Activated naive CD4-positive, alpha-beta T cell treated with anti-CD3 and anti-CD28 coated beads for 36 hours (primary cell): Measurements from ENCODE around the gene CCL19. TPM values are rescaled to one million over a fixed set of nuclear protein-coding genes. Genes with fewer than 3 reads are reported as not detected.
A peak's percentile ranks its signal among the peaks of the same experiment; 100 is the strongest.

Experiments
- CTCF ChIA-PET: fragments of 350-600 bp; sonication (Branson Sonifier 250); formaldehyde crosslinking; loops from one replicate; lab custom pipeline; 2021; ENCODE audit warnings: antibody characterized with exemption; lab: Charles Lee
- DNase-seq: peaks from one replicate; pipeline ENCODE4 v3.0.0-alpha.2; 2020
- H3K27ac Mint-ChIP-seq: one replicate; pipeline ENCODE4 v1.8.0; 2021; ENCODE audit warnings: mild to moderate bottlenecking, mixed read lengths
- H3K27me3 Mint-ChIP-seq: one replicate; pipeline ENCODE4 v1.8.0; 2021; ENCODE audit warnings: low read depth, mixed read lengths
- H3K36me3 Mint-ChIP-seq: one replicate; pipeline ENCODE4 v1.8.0; 2021; ENCODE audit warnings: low read depth, mixed read lengths
- H3K4me1 Mint-ChIP-seq: one replicate; pipeline ENCODE4 v1.8.0; 2021; ENCODE audit warnings: low read depth, mixed read lengths
- H3K4me3 Mint-ChIP-seq: one replicate; pipeline ENCODE4 v1.8.0; 2021; ENCODE audit warnings: mild to moderate bottlenecking, moderate library complexity, mixed read lengths
- H3K9me3 Mint-ChIP-seq: one replicate; pipeline ENCODE4 v1.8.0; 2021; ENCODE audit warnings: mixed read lengths
- intact Hi-C: fragments of 100-400 bp; cut with micrococcal nuclease; formaldehyde crosslinking; loops from one replicate; pipeline ENCODE4 v1.15.1; 2023
- total RNA-seq, 2 experiments: library from RNA; stranded (reverse); gene quantifications; one replicate each; pipeline ENCODE4 v1.2.3, GENCODE V29; 2021

Gene CCL19
- total RNA-seq, 2 experiments from 2014 or later: not detected

GRCh38 chr9:34689116-34689470, 2.0 kb downstream of the CCL19 start:
- Mint-ChIP-seq H3K4me3 (no peak overlapping the region), H3K36me3 (no peaks in the 10 kb centered on the region), H3K4me1 (peaks cover 6% of the 10 kb centered on the region), H3K9me3 (no peaks in the 10 kb centered on the region), H3K27me3 (no peaks in the 10 kb centered on the region), H3K27ac (no peak overlapping the region)
- CTCF ChIA-PET: interaction anchor here (0.6 to 1.1 kb wide), 2 partner anchors 13 to 922 kb away, joined by 3 to 5 read pairs; no protein-coding TSS in a partner anchor
- DNase-seq: no peak
- intact Hi-C loops: no loop called here

- H3K27ac Mint-ChIP-seq: no peak overlapping the region
- no peaks in the 10 kb centered on the region for H3K9me3 Mint-ChIP-seq
- intact Hi-C loops: no loop called here
- no peak overlapping the region for H3K4me3 Mint-ChIP-seq
- H3K36me3 Mint-ChIP-seq: no peaks in the 10 kb centered on the region
- H3K4me1 Mint-ChIP-seq: peaks cover 9% of the 10 kb centered on the region
- CTCF ChIA-PET: interaction anchor here (0.6 to 1.1 kb wide), 2 partner anchors 14 to 923 kb away, joined by 3 to 5 read pairs; no protein-coding TSS in a partner anchor
- DNase-seq: no peak
- no peaks in the 10 kb centered on the region for H3K27me3 Mint-ChIP-seq
Observed at GRCh38 chr9:34688329-34689115, 2.6 kb downstream of the CCL19 start.

- Mint-ChIP-seq H3K4me3 (no peak overlapping the region), H3K27ac (no peak overlapping the region), H3K4me1 (peaks cover 9% of the 10 kb centered on the region), H3K9me3 (no peaks in the 10 kb centered on the region), H3K27me3 (no peaks in the 10 kb centered on the region), H3K36me3 (no peaks in the 10 kb centered on the region)
- DNase-seq: no peak
- CTCF ChIA-PET: interaction anchor here (0.6 to 2.1 kb wide), 2 partner anchors 12 to 385 kb away, joined by 4 to 17 read pairs; no protein-coding TSS in a partner anchor
- intact Hi-C loops: no loop called here
Observed at GRCh38 chr9:34687276-34688030, 3.6 kb downstream of the CCL19 start.

- CTCF ChIA-PET: interaction anchor here (0.6 to 2.1 kb wide), 3 partner anchors 13 to 384 kb away, joined by 4 to 17 read pairs (median 7); no protein-coding TSS in a partner anchor
- Mint-ChIP-seq H3K4me3 (no peak overlapping the region), H3K36me3 (no peaks in the 10 kb centered on the region), H3K4me1 (peaks cover 9% of the 10 kb centered on the region), H3K9me3 (no peaks in the 10 kb centered on the region), H3K27ac (no peak overlapping the region), H3K27me3 (no peaks in the 10 kb centered on the region)
- intact Hi-C loops: no loop called here
- DNase-seq: no peak
Observed at GRCh38 chr9:34686732-34687131, 4.3 kb downstream of the CCL19 start.

- no peaks in the 10 kb centered on the region for H3K36me3 Mint-ChIP-seq
- H3K4me1 Mint-ChIP-seq: peaks cover 9% of the 10 kb centered on the region
- H3K9me3 Mint-ChIP-seq: no peaks in the 10 kb centered on the region
- no peaks in the 10 kb centered on the region for H3K27me3 Mint-ChIP-seq
- no peak overlapping the region for H3K27ac Mint-ChIP-seq
- no peak overlapping the region for H3K4me3 Mint-ChIP-seq
- DNase-seq: no peak
- intact Hi-C loops: no loop called here
- CTCF ChIA-PET: interaction anchor here (0.5 to 2.1 kb wide), 3 partner anchors 14 to 1467 kb away, joined by 3 to 17 read pairs (median 7); no protein-coding TSS in a partner anchor
Observed at GRCh38 chr9:34686231-34686630, 4.8 kb downstream of the CCL19 start.

GRCh38 chr9:34685591-34685990, 5.5 kb downstream of the CCL19 start:
- Mint-ChIP-seq H3K4me1 (peaks cover 9% of the 10 kb centered on the region), H3K36me3 (no peaks in the 10 kb centered on the region), H3K27ac (no peak overlapping the region), H3K9me3 (no peaks in the 10 kb centered on the region), H3K4me3 (no peak overlapping the region), H3K27me3 (no peaks in the 10 kb centered on the region)
- no peak for DNase-seq
- CTCF ChIA-PET: interaction anchor here (0.5 to 2.1 kb wide), 3 partner anchors 14 to 1466 kb away, joined by 3 to 17 read pairs (median 7); no protein-coding TSS in a partner anchor
- intact Hi-C loops: no loop called here

- no peaks in the 10 kb centered on the region for H3K9me3 Mint-ChIP-seq
- intact Hi-C loops: loop anchor here (1.0 kb wide), 2 partner anchors 21 to 39 kb away; partner anchors contain the start of gene GALT
- H3K4me1 Mint-ChIP-seq: peaks cover 9% of the 10 kb centered on the region
- H3K27me3 Mint-ChIP-seq: no peaks in the 10 kb centered on the region
- DNase-seq: no peak
- no peaks in the 10 kb centered on the region for H3K36me3 Mint-ChIP-seq
- CTCF ChIA-PET: interaction anchor here (1.8 kb wide), 1 partner anchor 18 kb away, joined by 7 read pairs; no protein-coding TSS in a partner anchor
- no peak overlapping the region for H3K4me3 Mint-ChIP-seq
- H3K27ac Mint-ChIP-seq: no peak overlapping the region
Observed at GRCh38 chr9:34684816-34685215, 6.3 kb downstream of the CCL19 start.

- CTCF ChIA-PET: interaction anchor here (0.6 to 1.2 kb wide), 3 partner anchors 9 to 18 kb away, joined by 3 to 7 read pairs (median 6); no protein-coding TSS in a partner anchor
- H3K4me1 Mint-ChIP-seq: peaks cover 9% of the 10 kb centered on the region
Observed at GRCh38 chr9:34684145-34684544, 6.9 kb downstream of the CCL19 start.

GRCh38 chr9:34675869-34676268, 15.2 kb downstream of the CCL19 start:
- DNase-seq: no peak
- Mint-ChIP-seq H3K9me3 (no peaks in the 10 kb centered on the region), H3K27me3 (no peaks in the 10 kb centered on the region), H3K4me3 (no peak overlapping the region), H3K27ac (no peak overlapping the region), H3K36me3 (no peaks in the 10 kb centered on the region), H3K4me1 (no peaks in the 10 kb centered on the region)
- CTCF ChIA-PET: interaction anchor here (0.6 to 5.7 kb wide), 7 partner anchors 8 to 53 kb away, joined by 3 to 65 read pairs (median 3); partner anchors contain the start of gene CCL21
- intact Hi-C loops: loop anchor here (1.0 kb wide), 1 partner anchor 26 kb away; no protein-coding TSS in a partner anchor

More at GRCh38 chr9:34684145-34684544, 6.9 kb downstream of the CCL19 start:
- Mint-ChIP-seq H3K9me3 (no peaks in the 10 kb centered on the region), H3K27me3 (no peaks in the 10 kb centered on the region), H3K36me3 (no peaks in the 10 kb centered on the region), H3K4me3 (no peak overlapping the region), H3K27ac (no peak overlapping the region)
- peak; percentile 75 for DNase-seq
- intact Hi-C loops: loop anchor here (1.0 kb wide), 2 partner anchors 20 to 38 kb away; partner anchors contain the start of gene GALT

- no peaks in the 10 kb centered on the region for H3K27me3 Mint-ChIP-seq
- DNase-seq: peak; percentile 81
Observed at GRCh38 chr9:34675048-34675714, 15.9 kb downstream of the CCL19 start.

GRCh38 chr9:34674440-34674839, 16.6 kb downstream of the CCL19 start:
- intact Hi-C loops: no loop called here
- Mint-ChIP-seq H3K4me1 (no peaks in the 10 kb centered on the region), H3K4me3 (no peak overlapping the region), H3K9me3 (peaks cover 8% of the 10 kb centered on the region), H3K27me3 (no peaks in the 10 kb centered on the region), H3K27ac (no peak overlapping the region), H3K36me3 (peaks cover 3% of the 10 kb centered on the region)
- CTCF ChIA-PET: interaction anchor here (1.5 to 5.7 kb wide), 2 partner anchors 26 to 28 kb away, joined by 4 to 65 read pairs; no protein-coding TSS in a partner anchor
- DNase-seq: no peak

More at GRCh38 chr9:34675048-34675714, 15.9 kb downstream of the CCL19 start:
- no peaks in the 10 kb centered on the region for H3K36me3 Mint-ChIP-seq
- no peak overlapping the region for H3K27ac Mint-ChIP-seq
- CTCF ChIA-PET: interaction anchor here (0.9 to 5.7 kb wide), 7 partner anchors 8 to 34 kb away, joined by 3 to 65 read pairs (median 3); partner anchors contain the start of gene CCL21
- no peak overlapping the region for H3K4me3 Mint-ChIP-seq
- peaks cover 4% of the 10 kb centered on the region for H3K9me3 Mint-ChIP-seq
- intact Hi-C loops: loop anchor here (1.0 kb wide), 1 partner anchor 27 kb away; no protein-coding TSS in a partner anchor
- H3K4me1 Mint-ChIP-seq: no peaks in the 10 kb centered on the region
